ENCODE results near the gene ARL16.
"Not testable (repeated sequence)": the region's sequence is repeated elsewhere in the genome, so short reads cannot be mapped to it uniquely, and the experiment has no call there.

The ARL16 gene

GRCh38 chr17:81686614-81687013 lies 3.0 kb upstream of the ARL16 start:
- no peak for TF ChIP-seq Cebpa-rat (IDR thresholded peaks at IDR 0.05)
- Histone ChIP-seq H3K9me3 (no peaks in the 10 kb centered on the region), H4K20me1 (peaks cover 87% of the 10 kb centered on the region), H3K36me3 (peaks cover 65% of the 10 kb centered on the region), H3K4me1 (peaks cover 28% of the 10 kb centered on the region), H3K9ac (no peak overlapping the region; the same call in 1 of the 2 replicates), H3K4me3 (no peak overlapping the region), H3K27me3 (no peaks in the 10 kb centered on the region), H3K27ac (no peak overlapping the region), H3K4me2 (no peak overlapping the region)

DNA sequence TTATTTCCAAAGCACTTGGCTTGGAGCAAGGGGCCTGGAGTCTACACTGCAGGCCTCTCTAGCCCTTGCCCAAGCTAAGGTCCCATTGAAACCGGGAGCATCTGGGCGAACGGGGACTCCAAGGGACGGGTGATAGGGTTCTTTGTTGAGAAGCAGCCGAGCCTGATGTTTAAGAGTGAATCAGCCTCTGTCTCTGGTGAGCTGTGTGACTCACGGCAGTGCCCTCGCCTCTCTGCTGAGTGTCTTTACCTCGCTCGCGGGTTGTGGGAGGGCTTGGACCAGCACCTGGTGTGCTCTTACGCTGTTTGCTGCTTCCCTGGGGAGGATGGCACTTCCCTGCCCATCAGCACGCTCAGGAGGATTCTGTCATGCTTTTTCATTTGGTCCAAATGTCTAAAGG lies 1.5 kb upstream of the ARL16 start:
- Histone ChIP-seq H3K9ac (peak overlapping the region; percentile 93), H3K27me3 (no peaks in the 10 kb centered on the region), H3K4me1 (peaks cover 43% of the 10 kb centered on the region), H3K27ac (peak overlapping the region; percentile 90), H3K4me3 (peak overlapping the region; percentile 96), H3K4me2 (peak overlapping the region; percentile 97), H3K9me3 (no peaks in the 10 kb centered on the region), H4K20me1 (peaks cover 72% of the 10 kb centered on the region), H3K36me3 (peaks cover 64% of the 10 kb centered on the region)
- TF ChIP-seq Cebpa-rat (IDR thresholded peaks at IDR 0.05), result no peak

- peak overlapping the region; percentile 90 for H3K27ac ChIP-seq
- H4K20me1 ChIP-seq, result peaks cover 66% of the 10 kb centered on the region
- peak overlapping the region; percentile 97 for H3K4me2 ChIP-seq
- H3K4me3 ChIP-seq, result peak overlapping the region; percentile 96
- no peak for TF ChIP-seq Cebpa-rat (IDR thresholded peaks at IDR 0.05)
- no peaks in the 10 kb centered on the region for H3K27me3 ChIP-seq
- peaks cover 50% of the 10 kb centered on the region for H3K4me1 ChIP-seq
- peak overlapping the region; percentile 93 for H3K9ac ChIP-seq
- no peaks in the 10 kb centered on the region for H3K9me3 ChIP-seq
- peaks cover 63% of the 10 kb centered on the region for H3K36me3 ChIP-seq
Measured at GRCh38 chr17:81684442-81684911, 880 bp upstream of the ARL16 start.

DNA sequence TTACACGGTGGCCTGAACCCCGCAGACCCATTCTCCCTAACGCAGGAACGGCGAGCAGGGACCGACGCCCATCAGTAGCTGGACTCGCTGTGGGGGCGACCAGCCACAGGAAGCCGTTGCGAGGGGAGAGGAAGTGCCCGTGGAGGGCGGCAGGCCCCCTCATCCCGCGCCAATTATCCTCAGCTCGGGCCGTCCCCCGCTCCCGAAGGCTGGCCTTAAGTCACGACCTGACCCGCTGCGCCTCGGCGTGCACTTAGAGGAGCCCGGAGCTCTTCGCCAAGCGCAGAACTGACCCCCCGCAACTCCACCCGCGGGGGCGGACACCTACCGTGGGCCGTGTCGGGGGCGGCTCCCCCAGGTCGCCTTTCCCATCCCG lies 401 bp downstream of the ARL16 start:
- Histone ChIP-seq H3K27me3 (no peaks in the 10 kb centered on the region), H3K4me3 (peak overlapping the region; percentile 96), H3K36me3 (peaks cover 62% of the 10 kb centered on the region), H3K27ac (peak overlapping the region; percentile 95), H3K9ac (peak overlapping the region; percentile 99), H3K9me3 (no peaks in the 10 kb centered on the region), H3K4me2 (peak overlapping the region; percentile 93), H3K4me1 (peaks cover 60% of the 10 kb centered on the region), H4K20me1 (peaks cover 53% of the 10 kb centered on the region)
- TF ChIP-seq Cebpa-rat (IDR thresholded peaks at IDR 0.05), result no peak

DNA sequence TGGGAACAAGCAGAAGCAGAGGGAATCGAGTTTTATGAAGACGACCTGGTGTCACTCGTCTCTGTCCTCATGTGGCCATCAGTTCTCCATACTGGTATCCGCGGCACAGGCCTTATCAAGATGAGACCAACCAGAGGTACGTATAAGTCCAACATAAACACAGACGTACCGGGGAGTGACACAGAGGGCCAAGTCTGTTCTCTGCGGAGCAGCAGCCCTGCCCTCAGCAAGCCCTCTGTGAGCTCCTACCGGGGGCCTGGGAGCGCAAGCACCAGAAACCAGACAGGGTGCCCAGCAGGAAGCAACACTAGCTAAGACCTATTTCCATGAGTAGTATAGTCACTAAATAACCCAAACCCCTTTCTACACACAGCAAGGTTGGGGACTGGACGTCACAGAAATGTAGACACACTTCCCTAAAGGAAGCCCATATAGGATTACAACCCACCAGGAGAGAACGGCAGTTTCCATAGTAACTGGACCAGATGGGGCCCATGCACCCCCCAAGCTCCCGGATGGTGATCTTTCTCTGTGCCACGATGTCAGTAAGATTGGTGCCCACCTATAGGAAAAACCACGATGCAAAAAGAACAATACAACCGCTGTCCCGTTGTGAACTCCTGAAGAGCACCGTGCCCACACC lies 911 bp downstream of the ARL16 start:
- no peaks in the 10 kb centered on the region for H3K9me3 ChIP-seq
- H3K36me3 ChIP-seq, result peaks cover 57% of the 10 kb centered on the region

GRCh38 chr17:81681672-81682071 lies 1.9 kb downstream of the ARL16 start:
- H4K20me1 ChIP-seq, result peaks cover 37% of the 10 kb centered on the region
- H3K4me2 ChIP-seq, result peak overlapping the region; percentile 93
- TF ChIP-seq Cebpa-rat (IDR thresholded peaks at IDR 0.05), result no peak
- peaks cover 75% of the 10 kb centered on the region for H3K4me1 ChIP-seq
- peak overlapping the region; percentile 99 for H3K9ac ChIP-seq
- H3K27me3 ChIP-seq, result no peaks in the 10 kb centered on the region
- H3K9me3 ChIP-seq, result no peaks in the 10 kb centered on the region
- peak overlapping the region; percentile 96 for H3K4me3 ChIP-seq
- H3K27ac ChIP-seq, result peak overlapping the region; percentile 95
- H3K36me3 ChIP-seq, result peaks cover 47% of the 10 kb centered on the region

More for the DNA sequence above, 911 bp downstream of the ARL16 start:
- Histone ChIP-seq H3K4me2 (peak overlapping the region; percentile 93), H3K4me1 (peaks cover 65% of the 10 kb centered on the region), H3K9ac (peak overlapping the region; percentile 99), H4K20me1 (peaks cover 48% of the 10 kb centered on the region), H3K27me3 (no peaks in the 10 kb centered on the region), H3K4me3 (peak overlapping the region; percentile 96), H3K27ac (peak overlapping the region; percentile 95)
- TF ChIP-seq Cebpa-rat (IDR thresholded peaks at IDR 0.05), result no peak

- Histone ChIP-seq H3K36me3 (peaks cover 32% of the 10 kb centered on the region), H3K4me3 (no peak overlapping the region), H3K4me2 (peak overlapping the region; percentile 93), H3K4me1 (peaks cover 82% of the 10 kb centered on the region), H3K9me3 (no peaks in the 10 kb centered on the region), H3K27ac (peak overlapping the region; percentile 65), H3K9ac (0 out of 2 replicates have a peak overlapping the region, but pooled peaks have one; percentile 19), H3K27me3 (no peaks in the 10 kb centered on the region), H4K20me1 (peaks cover 22% of the 10 kb centered on the region)
- TF ChIP-seq Cebpa-rat (IDR thresholded peaks at IDR 0.05), result no peak
Measured at GRCh38 chr17:81680150-81680549, 3.4 kb downstream of the ARL16 start.

DNA sequence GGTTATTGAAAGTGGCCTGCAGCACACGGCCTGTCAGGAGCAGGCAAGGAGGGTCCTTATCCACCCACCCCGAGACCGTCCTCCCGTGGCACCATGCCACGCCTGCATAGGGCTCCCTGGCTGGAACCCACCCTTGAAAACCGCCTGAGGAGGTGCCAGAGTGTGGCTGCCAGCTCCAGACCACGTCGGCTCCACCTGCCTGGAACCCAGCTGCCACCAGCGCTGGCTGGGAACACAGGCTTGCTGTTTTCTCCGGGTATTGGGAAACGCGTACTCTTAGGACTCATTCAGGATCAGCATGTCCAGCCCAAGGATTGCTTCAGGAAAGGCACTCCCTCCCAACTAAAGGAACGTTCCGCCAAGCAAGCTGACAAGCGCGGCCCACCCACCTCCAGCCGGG lies 6.7 kb downstream of the ARL16 start:
- peak overlapping the region; percentile 98 for H3K4me2 ChIP-seq
- H4K20me1 ChIP-seq, result peaks cover 17% of the 10 kb centered on the region; the same call in 1 of the 2 replicates
- peaks cover 96% of the 10 kb centered on the region for H3K4me1 ChIP-seq
- no peak overlapping the region for H3K4me3 ChIP-seq
- peak overlapping the region; percentile 91 for H3K27ac ChIP-seq
- H3K27me3 ChIP-seq, result no peaks in the 10 kb centered on the region
- H3K36me3 ChIP-seq, result peaks cover 62% of the 10 kb centered on the region
- H3K9me3 ChIP-seq, result no peaks in the 10 kb centered on the region
- TF ChIP-seq Cebpa-rat (IDR thresholded peaks at IDR 0.05), result no peak
- H3K9ac ChIP-seq, result peak overlapping the region; percentile 59

- peaks cover 23% of the 10 kb centered on the region; the same call in 1 of the 2 replicates for H4K20me1 ChIP-seq
- peak overlapping the region; percentile 81 for H3K9ac ChIP-seq
- H3K4me1 ChIP-seq, result peaks cover 88% of the 10 kb centered on the region
- H3K36me3 ChIP-seq, result peaks cover 66% of the 10 kb centered on the region
- H3K27me3 ChIP-seq, H3K9me3 ChIP-seq: not testable (repeated sequence)
- H3K4me2 ChIP-seq, result peak overlapping the region; percentile 98
- H3K4me3 ChIP-seq, result peak overlapping the region; percentile 50
- peak overlapping the region; percentile 91 for H3K27ac ChIP-seq
Measured at GRCh38 chr17:81675515-81676221, 7.9 kb downstream of the ARL16 start.

Data from BLaER1 (cell line).